Measurements from ENCODE around the gene GRM2.
"Not testable (repeated sequence)": the region's sequence is repeated elsewhere in the genome, so short reads cannot be mapped to it uniquely, and the experiment has no call there.

DNA sequence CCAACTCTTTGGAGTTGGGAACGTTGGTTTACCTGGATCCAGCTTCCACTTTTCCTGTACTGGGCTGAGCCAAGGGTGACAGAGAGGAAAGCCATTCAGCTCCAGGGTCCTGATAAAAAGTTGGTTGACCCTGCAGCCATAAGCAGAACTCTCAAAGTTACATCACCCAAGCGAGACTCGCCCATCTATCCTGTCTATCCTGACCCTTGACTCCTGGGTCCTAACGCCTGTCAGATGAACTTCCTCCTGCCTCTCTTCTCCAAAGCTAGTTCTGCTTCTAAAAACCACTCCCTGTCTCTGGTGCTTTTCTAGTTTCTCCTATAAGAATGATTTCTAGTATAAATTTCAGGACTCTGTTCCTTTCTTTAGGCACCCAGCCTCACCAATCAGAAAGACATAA is 36.1 kb downstream of the GRM2 start:
- TF ChIP-seq, protein P1, sequence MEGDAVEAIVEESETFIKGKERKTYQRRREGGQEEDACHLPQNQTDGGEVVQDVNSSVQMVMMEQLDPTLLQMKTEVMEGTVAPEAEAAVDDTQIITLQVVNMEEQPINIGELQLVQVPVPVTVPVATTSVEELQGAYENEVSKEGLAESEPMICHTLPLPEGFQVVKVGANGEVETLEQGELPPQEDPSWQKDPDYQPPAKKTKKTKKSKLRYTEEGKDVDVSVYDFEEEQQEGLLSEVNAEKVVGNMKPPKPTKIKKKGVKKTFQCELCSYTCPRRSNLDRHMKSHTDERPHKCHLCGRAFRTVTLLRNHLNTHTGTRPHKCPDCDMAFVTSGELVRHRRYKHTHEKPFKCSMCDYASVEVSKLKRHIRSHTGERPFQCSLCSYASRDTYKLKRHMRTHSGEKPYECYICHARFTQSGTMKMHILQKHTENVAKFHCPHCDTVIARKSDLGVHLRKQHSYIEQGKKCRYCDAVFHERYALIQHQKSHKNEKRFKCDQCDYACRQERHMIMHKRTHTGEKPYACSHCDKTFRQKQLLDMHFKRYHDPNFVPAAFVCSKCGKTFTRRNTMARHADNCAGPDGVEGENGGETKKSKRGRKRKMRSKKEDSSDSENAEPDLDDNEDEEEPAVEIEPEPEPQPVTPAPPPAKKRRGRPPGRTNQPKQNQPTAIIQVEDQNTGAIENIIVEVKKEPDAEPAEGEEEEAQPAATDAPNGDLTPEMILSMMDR (conservative IDR thresholded peaks at IDR 0.05 in 1 of 2, IDR thresholded peaks at IDR 0.05 in 1 of 2; ENCODE audit: low read depth in 1 of 2, low read length in 2 of 2), result not testable (repeated sequence)
- not testable (repeated sequence) for TF ChIP-seq EZH2 (IDR thresholded peaks at IDR 0.05; ENCODE audit: low read length, missing control alignments)

Data from fibroblast of lung (primary cell).